Erythroblast (primary cell): ENCODE data around the gene CUX1.
A peak's percentile ranks its signal among the peaks of the same experiment; 100 is the strongest.

Experiments used
- DNase-seq, 2 experiments: peaks; one replicate each; lab custom pipeline; 2025; lab: John Stamatoyannopoulos, UW
- GATA1 ChIP-seq: IDR thresholded peaks from 2 replicates; pipeline ENCODE4 v1.6.1; 2011; ENCODE audit warnings: low read depth, mild to moderate bottlenecking, control low read depth, low read length, moderate library complexity
- POLR2A ChIP-seq: IDR thresholded peaks from 2 replicates; pipeline ENCODE4 v1.6.1; 2011; ENCODE audit warnings: mild to moderate bottlenecking, low read length

The CUX1 gene

DNA sequence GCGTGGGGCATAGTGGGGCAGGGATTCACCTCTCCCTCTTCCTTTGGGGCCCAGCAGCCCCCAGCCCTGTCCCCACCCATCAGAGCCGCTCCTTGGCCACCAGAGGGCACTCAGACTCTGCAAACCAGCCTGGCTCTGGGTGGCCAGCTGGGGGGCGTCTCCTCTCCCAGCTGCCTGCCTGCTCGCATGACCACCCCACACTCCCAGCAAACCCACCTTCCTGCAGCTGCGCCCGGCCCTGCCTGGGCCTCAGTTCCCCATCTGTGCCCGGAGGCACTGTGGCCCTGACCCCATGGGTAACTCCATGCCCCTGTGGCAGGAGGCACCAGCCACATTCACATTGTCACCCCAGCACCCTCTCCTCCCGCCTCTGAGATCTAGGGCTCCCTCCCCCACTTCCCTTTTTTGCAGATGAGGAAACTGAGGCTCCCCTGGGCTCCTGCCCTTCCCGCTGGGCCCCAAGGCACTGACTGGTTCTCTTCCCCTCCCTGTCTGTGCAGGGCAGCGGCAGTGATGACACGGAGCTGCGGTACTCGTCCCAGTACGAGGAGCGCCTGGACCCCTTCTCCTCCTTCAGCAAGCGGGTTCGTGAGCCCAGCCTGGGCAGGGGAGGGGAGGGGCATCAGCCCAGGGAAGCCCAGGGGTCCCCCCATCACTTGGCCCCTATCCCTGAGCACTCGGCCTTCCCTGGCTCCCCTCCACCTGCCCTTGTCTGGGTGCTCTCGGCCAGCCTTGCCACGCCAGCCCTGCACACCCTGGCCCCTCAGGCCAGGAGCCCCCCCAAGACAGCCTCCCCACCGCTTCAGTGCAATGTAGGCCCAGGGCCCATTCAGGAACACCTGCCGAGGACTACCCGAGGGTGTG lies 462.3 kb downstream of the CUX1 start:
- no peak for TF ChIP-seq GATA1
- no peak for TF ChIP-seq POLR2A
- peak; percentile 56 to 68 for DNase-seq

DNA sequence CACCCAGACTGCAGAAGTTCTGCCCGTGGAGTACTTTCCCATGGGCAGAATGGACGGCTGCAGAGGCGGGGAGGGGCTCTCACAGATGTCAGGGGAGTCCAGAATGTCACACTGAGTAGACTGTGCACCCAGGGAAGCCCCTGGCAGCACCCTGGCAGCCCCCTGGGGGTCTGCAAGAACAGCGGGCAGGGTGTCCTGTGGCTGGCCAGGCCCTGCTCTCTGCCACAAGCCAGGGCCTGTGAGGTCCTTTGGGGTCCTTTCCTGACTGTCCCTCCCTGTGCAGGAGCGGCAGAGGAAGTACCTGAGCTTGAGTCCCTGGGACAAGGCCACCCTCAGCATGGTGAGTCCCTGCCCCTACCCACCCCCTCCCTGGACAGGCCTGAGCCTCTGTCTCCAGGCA lies 463.1 kb downstream of the CUX1 start:
- no peak for TF ChIP-seq POLR2A
- TF ChIP-seq GATA1 = no peak
- DNase-seq = no peak

DNA sequence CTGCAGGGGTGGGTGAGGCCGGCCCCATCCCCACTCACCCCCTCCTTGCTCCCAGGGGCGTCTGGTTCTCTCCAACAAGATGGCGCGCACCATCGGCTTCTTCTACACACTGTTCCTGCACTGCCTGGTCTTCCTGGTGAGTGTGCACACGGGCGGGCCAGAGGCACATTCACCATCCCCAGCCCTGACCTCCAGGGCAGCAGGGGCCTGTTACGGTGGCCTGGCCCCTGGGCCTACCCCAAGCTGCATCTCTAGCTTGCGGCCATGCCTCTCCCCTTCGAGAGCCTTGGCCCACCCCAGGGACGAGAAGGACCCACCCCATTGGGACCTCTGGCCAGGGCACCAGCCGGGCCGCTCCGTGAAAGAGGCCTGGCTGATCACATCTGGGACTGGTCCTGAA lies 464.4 kb downstream of the CUX1 start:
- no peak for TF ChIP-seq POLR2A
- TF ChIP-seq GATA1 = no peak
- no peak for DNase-seq

DNA sequence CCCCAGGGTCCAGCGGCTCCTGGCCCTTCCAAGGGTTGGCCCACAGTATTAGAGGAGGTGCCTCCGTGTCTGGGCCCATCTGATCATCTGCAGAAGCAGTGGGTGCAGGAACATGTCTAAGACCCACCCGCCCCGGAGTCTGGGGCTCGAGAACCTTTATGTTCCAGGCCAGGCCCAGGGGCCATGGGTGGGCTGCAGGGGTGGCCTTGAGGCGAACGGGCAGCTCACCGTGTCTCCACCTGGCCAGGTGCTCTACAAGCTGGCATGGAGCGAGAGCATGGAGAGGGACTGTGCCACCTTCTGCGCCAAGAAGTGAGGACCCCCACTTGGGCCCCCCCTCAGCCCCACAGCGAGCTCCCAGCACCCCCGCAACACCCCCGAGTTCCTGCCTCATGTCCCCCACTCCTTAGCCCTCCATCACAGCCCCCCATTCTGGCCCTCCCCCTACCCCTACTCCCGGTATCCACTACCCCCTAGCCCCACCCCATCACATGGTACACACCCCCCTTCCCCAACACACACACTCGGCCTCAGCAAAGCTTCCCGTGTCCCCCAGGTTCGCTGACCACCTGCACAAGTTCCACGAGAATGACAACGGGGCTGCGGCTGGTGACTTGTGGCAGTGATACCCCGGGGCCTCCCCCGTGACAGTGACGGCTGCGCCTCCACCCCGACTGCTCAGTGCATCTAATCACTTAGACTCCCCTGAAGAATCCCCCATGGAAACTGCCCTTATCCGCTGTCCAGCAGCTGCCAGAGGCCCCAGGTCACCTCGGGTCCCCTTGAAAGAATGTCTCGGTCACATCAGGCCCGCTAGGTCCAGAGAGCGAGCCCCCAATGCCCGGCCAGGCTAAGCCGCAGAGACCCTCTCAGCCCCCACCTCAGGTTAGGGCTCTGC lies 465.3 kb downstream of the CUX1 start:
- no peak for DNase-seq
- no peak for TF ChIP-seq GATA1
- no peak for TF ChIP-seq POLR2A

DNA sequence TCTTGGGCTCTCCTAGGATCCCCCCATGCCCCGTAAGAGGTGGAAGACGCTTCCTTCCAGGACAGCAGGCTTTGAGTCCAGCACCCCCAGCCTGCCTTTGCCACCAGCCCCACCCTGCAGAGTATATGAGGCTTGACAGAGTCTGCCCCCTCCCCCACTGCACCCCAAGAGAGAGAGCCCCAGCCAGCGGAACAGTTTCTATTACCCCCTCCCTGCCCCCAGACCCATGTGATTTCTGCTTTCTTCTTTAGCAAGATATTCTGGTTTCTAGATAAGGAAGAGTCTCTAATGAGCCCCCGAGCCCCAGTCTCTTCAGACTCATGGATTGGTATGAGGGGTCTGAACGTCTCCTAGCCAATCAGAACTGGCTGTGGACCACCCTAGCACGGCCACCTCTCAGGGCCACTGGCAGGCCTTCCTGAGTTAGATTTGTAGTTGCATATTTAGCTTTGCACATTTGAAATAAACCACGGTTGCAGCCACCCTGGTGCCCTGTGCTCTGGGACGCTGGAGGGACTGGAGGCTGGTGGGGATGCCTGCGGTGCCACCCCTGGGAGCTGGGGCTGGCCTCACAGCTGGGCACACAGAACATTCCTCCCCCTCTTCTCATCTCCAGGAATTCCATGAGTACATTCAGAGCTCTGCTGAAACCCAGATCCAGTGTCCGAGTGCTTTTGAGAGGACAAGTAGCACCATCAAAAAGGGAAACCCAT lies 466.2 kb downstream of the CUX1 start:
- no peak for DNase-seq
- TF ChIP-seq POLR2A (no peak), GATA1 (no peak)

DNA sequence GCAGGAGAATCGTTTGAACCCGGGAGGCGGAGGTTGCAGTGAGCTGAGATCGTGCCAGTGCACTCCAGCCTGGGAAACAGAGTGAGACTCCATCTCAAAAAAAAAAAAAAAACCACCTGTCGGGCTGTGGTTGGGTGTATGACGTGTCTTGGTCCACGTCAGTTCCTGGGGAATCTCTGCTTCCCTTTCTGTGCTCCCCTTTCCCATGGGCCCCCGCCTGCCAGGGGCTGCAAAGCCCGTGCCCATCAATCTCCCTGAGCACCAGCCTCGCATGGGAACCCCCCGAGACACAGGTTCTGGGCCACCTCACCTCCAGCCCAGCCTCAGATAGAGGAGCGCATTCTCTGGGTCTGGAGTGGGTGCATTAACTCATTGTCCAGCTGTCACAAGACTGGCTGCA lies 467.0 kb downstream of the CUX1 start:
- DNase-seq = no peak
- TF ChIP-seq GATA1 (no peak), POLR2A (no peak)

DNA sequence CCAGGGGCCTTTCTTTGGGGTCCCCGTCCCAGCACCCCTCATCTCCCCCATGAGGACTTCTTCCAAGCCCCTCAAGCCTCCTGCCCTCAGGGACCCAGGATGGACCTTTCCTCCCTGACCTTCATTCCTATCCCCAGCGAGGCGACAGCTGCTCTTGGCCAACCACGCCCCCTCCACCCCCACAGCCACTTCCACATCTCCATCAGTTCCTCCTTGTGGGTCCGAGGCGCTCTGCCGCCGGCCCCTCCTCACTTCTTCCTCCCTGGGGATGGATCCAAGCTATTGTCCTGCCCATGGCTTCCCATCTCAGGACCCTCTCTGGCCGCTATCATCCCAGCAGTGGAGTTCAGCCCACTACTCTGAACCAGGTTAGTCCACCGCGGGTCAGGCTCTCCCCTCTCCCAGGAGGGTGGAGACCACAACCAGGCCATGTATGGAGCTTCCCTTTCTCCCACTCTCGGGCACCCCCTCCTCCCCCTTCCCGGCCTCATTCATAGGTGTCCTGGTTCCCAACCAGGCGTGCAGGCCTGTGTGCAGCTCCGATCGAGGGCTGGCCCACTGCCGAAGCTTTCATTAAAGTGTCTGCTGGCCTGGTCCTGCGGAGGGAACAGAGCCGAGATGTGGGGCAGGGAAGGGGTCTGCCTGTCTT lies 467.6 kb downstream of the CUX1 start:
- no peak for DNase-seq
- no peak for TF ChIP-seq POLR2A
- no peak for TF ChIP-seq GATA1

DNA sequence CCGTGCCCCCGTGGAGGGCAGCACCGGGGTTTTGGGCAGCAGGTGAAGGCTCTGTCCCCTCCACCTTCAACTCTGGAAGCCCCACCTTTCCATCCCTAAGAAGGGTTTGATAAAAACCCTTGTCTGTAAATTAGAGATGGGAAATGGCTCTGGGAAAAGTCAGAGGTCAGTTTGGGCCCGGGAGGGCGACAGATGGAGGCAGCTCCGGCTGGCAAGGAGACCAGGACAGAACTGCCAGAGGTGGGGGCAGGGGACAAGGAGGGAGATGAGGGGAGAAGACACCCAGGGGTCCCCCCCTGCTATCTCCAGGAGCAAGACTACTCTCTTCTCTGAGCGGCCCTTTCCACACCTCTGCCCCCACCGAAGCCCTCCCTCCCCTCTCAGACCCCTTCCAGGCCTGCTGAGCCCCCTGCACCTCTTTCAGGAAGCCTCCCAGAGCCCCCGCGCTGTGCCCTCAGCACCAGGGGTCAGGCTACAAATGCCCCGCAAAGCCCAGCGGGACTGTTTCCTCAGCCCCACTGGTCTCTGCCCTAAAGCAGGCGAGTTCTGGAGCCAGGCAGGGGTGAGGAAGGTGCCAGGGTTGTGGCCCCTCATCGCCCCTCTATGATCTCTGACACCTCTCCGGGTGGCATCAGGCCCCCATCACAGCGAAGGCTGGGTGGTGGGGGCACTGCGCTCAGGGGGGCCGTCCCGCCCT lies 468.3 kb downstream of the CUX1 start:
- no peak for TF ChIP-seq GATA1
- TF ChIP-seq POLR2A = no peak
- DNase-seq = no peak

DNA sequence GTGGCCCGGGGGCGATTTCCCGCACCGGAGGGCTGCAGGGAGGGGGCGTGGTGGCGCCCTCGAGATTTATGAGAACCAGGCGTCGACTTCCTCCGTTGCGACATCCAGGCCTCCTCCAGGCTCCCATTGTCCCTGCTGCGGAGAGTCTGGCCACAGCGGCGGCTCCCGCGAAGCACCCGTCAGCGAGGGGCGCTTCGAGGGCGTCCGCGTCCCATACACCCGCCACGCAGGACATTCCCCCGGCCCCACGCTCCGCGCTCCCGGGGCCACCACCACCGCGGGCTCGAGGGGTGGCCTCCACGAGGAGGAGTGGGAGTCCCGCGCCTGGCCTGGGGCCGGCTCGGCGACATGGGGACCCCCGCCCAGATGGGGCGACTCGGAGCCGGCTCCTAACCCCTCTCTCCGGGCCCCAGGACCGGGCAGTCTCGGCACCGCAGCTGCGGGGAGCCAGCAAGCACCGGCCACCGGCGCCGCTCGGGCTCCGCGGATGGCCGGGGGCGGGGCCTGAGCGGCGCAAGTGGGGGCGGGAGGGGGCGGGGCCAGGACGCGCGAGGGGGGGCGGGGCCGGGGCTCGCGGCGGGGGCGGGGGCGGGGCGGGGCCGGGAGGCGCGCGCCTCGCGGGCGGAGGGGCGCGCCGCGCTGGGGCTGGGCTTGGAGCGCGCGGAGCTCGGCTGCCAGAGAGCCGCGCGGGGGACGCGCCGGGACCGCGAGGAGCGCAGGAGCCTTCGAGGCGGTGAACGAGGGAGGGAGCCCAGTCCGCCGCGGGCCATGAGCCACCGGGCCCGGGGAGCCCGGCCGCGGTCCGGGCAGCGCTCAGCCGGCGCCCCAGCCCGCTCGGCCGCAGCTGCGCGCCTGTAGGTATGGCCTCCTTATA lies 469.0 kb downstream of the CUX1 start, which contains the start of gene SH2B2:
TSS of gene SH2B2 (plus strand) at position 632 of the 874 bp plus-strand sequence. CDS start 13,683 bp downstream, outside the sequence.
- TF ChIP-seq POLR2A (no peak), GATA1 (no peak)
- peak; percentile 53 to 74 for DNase-seq

DNA sequence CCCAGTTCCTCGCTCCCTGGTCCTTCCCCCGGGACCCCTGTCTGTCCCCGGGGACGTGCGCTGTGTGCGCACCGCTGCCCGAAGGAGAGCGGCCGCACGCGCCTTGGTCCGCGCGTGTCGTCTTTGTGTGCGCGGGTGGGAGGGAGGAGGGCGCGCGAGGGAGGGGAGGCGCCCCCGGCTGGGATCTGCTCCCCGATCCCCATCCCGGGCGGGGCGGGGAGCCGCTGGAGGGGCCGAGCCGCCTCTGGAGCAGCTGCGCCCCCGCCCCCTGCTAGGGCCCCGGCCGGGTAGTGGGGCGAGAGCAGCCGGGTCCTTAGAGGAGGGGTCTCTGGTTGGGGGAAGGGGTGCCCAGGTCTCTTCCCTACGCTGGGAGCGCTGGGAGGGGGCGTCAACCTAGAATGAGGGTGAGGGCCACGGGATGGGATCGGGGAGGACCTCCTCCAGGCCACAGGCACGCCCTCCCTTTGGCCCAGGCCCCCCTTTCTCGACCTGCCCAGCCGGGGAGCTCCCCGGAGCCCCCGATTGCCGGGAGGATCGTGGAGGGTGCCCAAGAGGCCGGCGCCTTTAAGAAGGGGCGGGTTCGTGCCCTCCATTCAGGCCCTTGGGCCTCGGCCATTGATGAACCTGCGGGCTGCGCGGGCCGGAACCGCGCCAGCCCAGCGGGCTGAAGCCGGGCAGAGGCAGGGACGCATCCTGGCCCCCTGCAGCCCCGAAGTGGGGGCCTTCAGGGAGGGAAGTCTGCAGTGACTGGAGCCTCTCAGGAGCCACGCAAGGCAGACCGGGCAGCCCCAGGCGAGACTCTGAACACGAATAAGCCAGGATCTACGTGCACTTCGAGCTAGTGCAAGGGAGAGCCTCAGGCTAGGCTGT lies 469.9 kb downstream of the CUX1 start:
- TF ChIP-seq POLR2A = no peak
- TF ChIP-seq GATA1 = no peak
- DNase-seq = peak in 1 of 2 experiments; percentile 36

DNA sequence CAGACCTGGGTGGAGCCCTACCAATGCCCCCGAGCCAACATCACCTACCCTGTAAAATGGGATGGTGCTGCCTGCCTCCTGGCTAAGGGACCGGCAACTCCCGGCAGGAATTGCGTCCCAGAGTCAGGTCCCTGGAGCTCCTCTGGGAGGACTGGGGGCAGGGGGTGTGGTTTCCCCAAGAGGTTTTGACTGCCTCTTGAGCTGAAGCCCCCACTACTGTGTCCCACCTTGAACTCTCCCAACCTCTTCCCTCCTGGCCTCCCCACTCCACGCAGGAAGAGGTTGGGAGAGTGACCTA lies 470.5 kb downstream of the CUX1 start:
- DNase-seq = no peak
- no peak for TF ChIP-seq GATA1
- no peak for TF ChIP-seq POLR2A
